ENCODE data around the gene FLACC1.
"Not testable (repeated sequence)": the region's sequence is repeated elsewhere in the genome, so short reads cannot be mapped to it uniquely, and the experiment has no call there.

FLACC1 gene, protein sequence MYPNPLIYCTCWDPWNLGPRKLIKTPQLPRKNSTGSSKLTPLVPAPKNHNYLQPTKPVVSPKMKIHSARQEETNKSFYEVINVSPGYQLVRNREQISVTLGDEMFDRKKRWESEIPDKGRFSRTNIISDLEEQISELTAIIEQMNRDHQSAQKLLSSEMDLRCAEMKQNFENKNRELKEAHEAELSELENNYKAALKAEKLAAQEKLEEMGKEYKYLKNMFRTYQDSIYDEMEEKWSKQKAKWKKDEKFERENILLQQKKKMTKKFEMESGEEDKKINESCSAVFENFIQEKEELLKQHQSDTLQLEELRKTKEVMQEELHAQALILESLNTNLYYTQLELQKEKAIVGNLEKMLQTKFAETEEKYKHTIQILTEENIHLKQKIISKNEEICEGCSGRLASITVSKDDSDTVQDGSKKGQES

DNA sequence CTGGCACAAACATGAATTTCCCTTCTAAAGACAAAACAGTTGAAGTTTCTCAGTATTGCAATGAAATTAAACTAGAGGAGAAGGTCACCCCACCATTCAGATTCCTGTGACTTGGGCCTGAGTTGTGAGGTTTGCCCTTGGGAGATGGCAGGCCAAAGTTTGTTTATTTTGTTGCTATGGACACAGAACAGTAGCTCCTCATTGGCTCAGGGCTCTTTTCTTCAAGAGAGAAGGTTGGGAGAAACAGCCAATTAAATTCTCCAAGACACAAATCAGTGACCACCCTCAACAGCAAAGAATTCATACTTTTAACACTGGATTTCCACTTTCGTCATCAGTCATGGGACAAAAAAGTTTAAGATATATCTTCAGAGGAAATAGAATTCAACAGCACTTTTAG lies at the start of gene FLACC1:
Gene FLACC1, minus strand, starts transcription at position 125 of the 400 bp plus-strand sequence. CDS start 5,941 bp downstream, outside the sequence.
- DNase-seq (ENCODE audit: low read depth), result no peak

DNA sequence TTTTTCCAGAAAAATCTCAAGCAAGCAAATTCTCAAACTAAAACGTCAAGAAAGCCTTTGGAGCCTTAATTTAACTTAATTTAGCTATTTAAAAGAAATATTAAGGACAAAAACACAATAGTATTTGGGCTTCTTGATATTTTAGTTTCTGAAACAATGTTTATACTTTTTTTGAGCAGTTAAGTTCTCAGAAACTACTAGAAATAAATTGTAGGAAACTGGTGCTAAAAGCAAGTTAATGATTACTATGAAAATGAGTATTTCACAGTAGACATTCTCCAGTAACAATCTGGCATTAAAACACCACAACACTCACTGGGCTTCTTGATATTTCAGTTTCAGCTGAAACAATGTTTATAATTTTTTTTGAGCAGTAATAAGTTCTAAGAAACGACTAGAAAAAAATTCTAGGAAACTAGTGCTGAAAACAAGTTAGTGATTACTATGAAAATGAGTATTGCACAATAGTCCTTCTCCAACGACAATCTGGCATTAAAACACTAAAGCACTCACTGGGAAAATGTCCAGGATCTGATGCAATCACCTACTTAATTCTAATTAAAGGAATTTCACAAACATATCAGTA lies 49.0 kb upstream of the FLACC1 start:
- DNase-seq (ENCODE audit: low read depth), result no peak

DNA sequence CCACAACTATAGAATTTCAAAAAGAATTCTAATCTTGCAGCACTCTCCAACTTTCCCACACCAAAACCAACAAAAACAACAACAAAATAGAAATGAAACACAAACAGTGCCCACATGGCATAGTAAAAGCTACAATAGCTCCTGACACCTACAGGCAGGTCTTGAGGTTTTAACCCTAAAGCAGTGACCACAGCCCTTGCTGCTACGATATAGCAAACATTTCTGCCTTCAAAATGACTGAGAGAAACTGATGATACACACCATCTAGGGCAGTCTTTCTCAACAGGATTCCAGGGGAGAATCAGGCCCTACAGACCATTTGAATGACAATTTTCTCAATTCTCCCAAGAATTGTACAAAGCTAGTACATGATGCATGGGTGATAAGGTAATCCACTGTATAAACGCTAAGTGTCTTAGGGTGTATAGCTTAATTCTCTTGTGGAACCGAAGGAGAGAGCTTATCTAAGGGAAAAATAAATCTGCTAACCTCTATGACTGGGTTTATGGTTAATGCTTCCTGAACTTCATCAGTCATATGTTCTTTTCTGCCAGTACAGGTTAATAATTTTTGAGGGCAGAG lies 47.6 kb upstream of the FLACC1 start:
- DNase-seq (ENCODE audit: low read depth), result no peak

DNA sequence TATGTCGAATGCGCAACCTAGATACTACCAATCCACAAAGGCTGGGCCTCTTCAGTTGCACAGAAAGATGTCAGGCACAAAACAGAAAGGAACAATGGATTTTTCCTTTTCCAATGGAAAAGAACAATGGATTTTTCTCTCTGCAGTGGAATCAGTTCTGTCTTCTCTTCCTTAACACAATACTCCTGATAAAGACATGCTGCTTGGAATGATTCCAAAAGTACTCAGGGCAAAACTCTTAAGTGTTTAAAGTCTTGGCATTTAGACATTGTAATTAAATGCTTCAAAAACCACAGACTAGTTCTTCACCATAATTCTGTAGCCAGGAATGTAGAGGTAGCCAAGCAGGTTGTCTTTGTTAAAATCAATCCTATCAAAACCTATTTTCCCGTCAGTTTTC lies 46.7 kb upstream of the FLACC1 start:
- no peak for DNase-seq (ENCODE audit: low read depth)

DNA sequence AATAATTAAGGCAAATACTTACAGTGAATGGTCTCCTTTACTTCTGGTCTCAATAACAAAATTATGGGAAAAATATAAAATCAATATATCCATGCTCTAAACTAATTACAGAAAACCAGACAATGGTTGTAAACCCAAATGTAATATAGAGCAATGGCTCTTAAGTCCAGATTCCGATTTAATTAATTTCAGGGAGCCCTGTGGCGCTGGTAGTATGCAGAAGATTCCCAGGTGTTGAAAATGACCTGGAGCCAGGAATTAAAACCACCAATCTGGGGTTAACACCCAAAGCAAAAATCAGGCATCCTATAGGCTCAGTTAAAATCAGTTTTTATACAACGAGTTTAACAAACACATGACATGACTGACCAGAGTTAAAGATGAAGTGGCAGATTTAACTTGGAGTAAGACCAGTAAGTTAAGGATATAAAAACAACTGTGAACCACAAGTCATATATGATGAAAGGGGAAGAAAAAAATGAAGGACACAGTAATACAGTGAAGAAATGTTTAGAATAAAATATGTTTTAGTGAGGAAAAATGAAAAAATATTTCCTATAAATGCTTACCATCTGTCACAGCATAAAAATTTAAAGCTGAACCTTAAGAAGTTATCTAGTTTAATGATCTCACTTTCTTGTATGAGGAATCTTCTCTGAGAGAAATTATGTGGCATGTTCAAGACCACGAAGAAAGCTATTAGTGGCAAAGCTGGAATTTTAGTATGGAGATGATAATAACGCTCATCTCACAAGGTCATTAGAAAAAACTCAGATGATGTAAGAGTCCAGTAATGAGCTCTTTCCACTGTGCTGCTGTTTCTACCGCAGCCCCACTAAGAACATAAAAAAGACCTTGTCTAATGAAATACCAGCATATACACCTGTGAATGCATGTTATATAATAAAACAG lies 45.8 kb upstream of the FLACC1 start:
- no peak for DNase-seq (ENCODE audit: low read depth)

DNA sequence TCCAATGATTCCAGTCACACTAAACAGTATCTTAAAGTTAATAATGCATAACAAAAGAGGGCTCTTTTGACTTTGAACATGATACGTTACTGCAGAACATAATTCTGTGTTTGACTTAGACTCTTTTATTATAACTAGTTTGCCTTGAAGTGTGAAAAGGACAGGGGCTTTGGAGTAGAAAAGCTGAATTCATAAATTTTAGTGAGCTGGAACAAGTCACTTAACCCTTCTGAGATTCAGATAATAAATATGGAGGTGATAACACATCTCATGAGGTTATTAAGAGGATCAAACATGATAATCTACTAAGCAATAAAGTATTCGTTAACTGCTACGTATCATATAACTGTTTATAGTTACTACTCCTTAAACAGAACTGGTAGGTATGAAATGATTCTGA lies 44.7 kb upstream of the FLACC1 start:
- no peak for DNase-seq (ENCODE audit: low read depth)

DNA sequence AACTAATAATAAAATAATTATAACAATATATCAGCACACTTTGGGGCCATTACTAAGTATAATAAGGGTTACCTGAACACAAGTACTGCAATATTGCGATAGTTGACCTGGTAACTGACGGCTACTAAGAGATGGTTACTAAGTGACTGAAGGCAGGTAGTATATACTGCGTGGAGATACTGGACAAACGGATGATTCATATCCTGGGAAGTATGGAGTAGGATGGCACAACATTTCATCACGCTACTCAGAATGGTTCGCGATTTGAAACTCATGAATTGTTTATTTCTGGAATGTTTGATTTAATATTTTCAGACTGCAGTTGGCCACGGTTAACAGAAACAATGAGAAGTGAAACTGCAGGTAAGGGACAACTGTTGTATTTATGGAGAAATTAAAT lies 39.5 kb upstream of the FLACC1 start:
- DNase-seq (ENCODE audit: low read depth), result no peak

DNA sequence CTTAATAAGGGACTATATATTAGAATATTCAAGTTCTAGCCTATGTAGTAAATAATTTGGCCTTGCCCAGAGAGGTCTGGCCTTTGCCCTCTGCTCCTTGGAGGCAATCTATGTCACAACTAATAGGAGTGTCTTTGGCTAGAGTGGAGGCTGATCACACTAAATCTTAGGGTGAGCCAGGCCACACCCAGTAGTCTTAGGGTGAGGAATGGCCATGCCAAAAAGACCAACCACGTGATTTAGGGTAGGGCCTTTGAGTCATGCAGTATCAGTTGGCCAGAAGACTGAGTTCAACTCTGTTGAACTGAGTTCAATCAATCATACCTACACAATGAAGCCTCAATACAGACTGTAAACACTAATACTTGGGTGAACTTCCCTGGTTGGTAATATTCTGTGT lies 26.0 kb upstream of the FLACC1 start:
- DNase-seq (ENCODE audit: low read depth), result no peak

DNA sequence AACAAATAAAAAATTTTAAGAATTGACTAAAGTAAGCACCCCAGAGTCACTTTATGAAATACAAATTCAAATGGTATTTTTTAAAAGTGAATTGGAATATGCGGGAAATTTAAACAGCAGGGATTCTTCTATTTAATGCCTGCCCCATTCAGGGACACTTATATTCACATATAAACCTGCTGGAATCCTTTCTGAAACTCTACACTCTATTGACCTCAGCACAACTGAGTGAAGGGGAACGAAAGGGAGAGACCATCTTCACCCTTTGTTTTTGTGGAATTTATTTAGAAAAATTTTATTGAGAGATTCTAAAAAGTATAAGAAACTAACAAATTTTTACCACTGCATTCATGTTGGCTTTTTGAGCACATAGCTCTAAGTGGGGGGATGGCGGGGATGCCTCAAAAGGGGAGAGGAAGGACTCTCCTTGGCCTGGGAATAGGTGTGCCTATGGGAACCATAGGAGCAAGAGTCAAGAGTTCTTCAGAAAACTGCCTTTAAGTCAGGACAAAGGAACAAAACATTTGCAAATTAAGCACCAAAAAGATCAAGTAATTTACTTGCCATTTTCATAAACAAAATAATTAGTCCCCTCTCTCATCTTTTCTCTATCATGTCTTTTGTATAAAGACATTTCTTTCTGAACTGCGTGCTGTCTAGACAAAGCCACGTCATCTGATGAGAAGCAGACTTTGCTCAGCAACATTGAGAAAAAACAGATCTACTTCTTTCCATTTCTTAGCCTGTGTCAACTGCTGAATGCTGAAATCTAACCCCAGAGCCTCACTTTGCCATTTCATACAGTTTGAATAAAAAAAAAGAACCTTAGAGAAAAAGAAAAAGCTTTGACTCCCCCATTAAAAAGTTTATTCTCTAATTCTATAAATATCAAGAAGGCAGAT lies 21.6 kb upstream of the FLACC1 start:
- DNase-seq (ENCODE audit: low read depth), result no peak

DNA sequence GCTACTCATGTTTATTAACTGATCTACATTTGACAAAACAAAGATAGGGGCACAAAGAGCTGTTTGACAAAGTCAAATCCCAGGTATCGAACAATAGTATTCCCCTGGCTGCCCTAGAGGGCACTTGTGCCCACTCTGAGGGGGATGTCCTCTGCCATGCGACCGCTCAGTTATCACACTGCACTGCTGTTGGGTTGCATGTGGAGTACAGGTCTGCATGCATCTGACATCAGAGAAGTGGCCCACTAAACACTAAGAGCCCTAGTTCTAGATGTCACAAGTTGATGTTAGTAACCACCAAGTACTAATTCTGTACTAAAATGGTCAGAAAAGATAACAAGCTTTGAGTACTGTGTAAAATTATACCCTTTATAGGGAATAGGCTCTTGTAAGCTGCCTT lies 20.1 kb upstream of the FLACC1 start:
- DNase-seq (ENCODE audit: low read depth), result no peak

DNA sequence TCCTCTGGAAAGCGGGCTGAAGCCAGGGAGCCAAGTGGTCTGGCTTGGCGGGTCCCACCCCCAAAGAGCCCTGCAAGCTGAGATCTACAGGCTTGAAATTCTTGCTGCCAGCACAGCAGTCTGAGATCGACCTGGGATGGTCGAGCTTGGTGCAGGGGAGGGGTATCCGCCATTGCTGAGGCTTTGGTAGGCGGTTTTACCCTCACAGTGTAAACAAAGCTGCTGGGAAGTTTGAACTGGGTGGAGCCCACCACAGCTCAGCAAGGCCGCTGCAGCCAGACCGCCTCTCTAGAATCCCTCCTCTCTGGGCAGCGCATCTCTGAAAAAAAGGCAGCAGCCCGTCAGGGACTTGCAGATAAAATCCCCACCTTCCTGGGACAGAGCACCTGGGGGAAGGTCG lies 12.6 kb upstream of the FLACC1 start:
- no peak for DNase-seq (ENCODE audit: low read depth)

DNA sequence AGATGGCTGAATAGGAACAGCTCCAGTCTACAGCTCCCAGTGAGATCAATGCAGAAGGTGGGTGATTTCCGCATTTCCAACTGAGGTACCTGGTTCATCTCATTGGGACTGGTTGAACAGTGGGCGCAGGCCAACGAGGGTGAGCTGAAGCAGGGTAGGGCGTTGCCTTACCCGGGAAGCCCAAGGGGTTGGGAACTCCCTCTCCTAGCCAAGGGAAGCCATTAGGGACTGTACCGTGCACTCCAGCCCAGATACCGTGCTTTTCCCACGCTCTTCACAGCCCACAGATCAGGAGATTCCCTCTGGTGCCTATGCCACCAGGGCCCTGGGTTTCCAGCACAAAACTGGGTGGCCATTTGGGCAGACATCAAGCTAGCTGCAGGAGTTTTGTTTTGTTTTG lies 12.2 kb upstream of the FLACC1 start:
- DNase-seq (ENCODE audit: low read depth), result not testable (repeated sequence)

DNA sequence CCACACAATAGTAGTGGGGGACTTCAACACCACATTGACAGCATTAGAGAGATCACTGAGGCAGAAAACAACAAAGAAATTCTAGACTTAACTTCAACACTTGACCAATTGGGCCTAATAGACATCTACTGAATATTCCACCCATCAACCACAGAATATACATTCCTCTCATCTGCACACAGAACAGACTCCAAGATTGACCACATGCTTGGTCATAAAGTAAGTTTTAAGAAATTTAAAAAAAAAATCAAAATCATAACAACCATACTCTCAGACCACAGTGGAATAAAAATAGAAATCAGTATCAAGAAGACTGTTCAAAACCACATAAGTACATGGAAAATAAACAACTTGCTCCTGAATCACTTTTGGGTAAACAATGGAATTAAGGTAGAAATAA lies 9.0 kb upstream of the FLACC1 start:
- no peak for DNase-seq (ENCODE audit: low read depth)

DNA sequence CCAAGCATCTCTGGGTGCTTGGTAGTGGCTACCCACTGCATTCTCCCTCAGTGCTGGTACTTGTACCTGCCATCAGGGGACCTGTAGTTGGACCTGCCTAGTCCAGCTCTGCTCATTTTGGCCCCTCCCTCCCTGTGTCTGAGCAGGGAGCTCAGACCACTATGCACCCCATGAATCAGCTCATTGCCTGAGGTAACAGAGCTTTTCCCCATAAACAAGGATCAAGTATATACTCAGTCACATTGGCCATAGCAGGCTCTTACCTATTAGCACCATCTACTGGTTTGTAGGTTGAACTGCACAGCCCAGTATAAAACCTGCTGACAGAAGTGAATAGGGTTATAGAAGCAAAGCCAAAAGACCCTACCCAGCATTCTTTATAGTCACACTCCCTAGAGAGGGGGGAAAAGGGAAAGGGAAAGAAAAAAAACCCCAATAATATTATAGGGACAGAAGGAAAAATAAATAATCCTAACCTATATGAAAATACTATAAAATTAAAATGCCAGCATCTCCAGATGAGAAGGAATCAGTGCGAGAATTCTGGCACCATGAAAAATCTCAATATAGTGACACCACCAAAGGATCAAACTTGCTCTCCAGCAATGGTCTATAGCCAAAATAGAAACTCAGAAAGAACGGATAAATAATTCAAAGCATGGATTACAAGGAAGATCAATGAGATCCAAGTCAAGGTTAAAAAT lies 6.9 kb upstream of the FLACC1 start:
- DNase-seq (ENCODE audit: low read depth), result no peak

DNA sequence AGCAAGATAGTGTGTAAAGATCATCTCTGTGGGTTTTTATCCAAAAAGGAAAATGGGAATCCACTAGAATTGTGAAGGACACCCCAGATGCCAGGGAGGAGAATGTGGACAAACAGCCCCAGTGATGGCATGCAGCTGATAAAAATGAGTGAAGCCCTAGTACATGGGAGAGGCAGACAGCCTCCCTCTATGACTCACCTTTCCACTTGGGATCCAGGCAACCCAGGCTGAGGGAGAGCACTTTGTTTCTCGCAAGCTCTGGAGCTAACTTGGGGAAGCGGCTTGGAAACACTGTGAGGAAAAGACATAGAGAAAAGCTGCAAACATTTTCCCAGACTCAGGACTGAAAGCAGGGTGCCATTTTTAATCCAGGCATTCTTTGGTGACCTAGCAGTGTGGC lies 5.3 kb upstream of the FLACC1 start:
- no peak for DNase-seq (ENCODE audit: low read depth)

DNA sequence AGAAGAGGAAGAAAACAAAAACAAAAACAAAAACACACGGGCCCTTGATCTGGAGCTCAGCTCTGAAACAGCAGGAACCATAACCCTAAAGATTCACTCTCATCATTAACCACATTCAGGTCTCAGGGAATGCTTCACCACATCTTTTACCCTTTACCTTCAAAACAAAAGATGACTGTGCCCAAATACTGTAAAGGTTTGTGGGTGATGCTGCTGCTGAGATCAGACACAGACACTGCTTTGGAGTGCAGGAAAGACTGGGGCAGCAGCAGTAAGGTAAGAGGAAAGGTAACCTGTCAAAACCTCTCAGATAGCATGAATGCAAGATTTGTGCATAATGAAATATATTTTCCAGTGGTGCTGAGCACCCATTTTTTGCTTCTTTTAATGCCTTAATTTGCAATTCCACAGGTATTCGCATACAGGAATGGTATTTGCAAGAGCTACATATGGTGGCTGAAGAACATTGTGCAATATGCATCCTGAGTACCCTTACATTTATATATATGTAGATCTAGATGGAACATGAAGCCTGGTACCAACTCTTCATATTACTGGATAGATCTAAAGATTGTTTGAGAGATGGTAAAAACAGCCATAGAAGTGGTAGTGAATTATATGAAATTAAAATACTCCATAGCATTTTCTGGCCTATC lies 4.1 kb upstream of the FLACC1 start:
- no peak for DNase-seq (ENCODE audit: low read depth)

DNA sequence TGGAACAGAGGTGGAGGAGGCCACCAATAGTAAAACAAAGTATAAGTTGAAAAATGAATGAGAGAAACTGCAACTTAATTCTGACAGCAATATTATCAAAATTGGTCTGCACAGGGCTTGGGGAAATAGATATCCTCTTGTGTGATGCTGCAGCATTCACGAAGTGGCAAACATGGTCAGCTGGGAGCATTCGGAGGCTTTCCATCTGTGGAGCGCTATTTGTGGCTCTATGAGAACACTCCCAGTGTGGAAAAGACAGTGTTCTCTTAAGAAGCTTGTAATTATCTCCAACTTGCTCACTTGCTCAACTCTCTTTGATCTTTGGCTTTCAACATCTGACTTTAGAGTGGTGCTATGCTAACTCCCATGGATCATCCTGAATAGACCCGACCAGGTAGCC lies 3.1 kb upstream of the FLACC1 start:
- DNase-seq (ENCODE audit: low read depth), result no peak

DNA sequence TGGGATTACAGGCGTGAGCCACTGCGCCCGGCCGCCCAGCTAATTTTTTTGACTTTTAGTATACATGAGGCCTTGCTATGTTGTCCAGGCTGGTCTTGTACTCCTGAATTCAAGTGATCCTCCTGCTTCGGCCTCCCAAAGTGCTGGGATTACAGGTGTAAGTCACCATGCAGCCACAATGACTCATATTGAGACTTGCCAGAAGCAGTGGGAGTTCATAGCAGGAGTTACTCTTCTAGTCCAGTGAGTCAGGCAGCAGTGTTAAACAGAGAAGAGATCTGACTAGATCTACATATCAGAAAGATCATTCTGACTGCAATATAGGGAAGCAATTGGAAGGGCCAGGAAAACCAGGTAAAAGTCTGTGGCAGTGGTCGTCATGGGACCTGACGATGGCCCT lies 1.5 kb upstream of the FLACC1 start:
- no peak for DNase-seq (ENCODE audit: low read depth)

DNA sequence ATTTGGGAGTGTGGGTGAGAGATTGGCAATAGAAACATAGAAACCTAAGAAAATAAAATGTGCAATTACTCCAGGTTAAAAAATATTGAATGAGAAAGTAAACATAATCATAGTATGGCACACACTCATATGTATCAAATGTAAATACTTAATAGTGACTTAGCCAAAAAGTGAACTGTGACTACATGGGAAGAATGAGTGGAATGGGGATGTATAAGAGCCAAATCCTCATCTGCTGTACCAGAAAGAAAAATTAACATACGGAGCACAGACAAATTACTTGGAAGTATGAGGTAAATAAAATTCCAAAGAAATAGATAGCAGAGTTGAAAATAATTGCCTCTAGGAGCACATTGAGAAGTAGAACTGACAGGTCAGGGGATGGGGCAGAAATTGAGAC lies 4.0 kb downstream of the FLACC1 start:
- no peak for DNase-seq (ENCODE audit: low read depth)

DNA sequence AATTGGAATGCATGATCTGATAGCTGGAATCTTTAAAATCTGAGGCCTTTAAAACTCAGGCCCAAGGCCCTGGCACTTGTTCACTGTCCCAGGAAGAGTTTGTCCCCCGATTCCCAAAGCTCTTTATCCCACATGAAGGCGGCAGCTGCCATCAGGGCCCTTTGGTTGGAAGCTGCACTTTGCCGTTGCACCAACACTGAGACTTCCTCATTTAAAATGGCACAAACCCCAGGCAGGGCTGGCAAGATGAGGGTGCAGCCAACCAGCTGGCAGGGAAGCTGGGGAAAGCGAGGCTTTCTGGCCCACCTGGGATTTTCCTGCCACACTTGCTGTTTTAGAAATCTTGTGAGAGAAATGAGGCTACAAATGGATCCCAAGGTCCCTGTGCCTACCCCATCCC lies 6.3 kb downstream of the FLACC1 start:
- DNase-seq (ENCODE audit: low read depth), result no peak
